ENCODE measurements around the gene LRRC17.

The LRRC17 gene

GRCh38 chr7:102918845-102919244, 6.0 kb downstream of the LRRC17 start:
- H3K4me3 ChIP-seq (ENCODE audit: low read depth, low read length), result no peak overlapping the region
- ChIA-PET CTCF (interaction anchor here (0.7 to 2.3 kb wide), 3 partner anchors 8 to 143 kb away, joined by 3 to 9 read pairs (median 3); no protein-coding TSS in a partner anchor), POLR2A (no interaction called here)
- no peak for DNase-seq (ENCODE audit: low read depth, low spot score)
- TF ChIP-seq CTCF (IDR thresholded peaks at IDR 0.05; ENCODE audit: insufficient read depth, low read length, missing control alignments), result no peak

GRCh38 chr7:102925976-102926782, 13.4 kb downstream of the LRRC17 start:
- CTCF ChIA-PET, result interaction anchor here (0.6 to 2.1 kb wide), 5 partner anchors 10 to 136 kb away, joined by 3 to 8 read pairs (median 4); no protein-coding TSS in a partner anchor
- POLR2A ChIA-PET, result interaction anchor here (0.6 kb wide), 1 partner anchor 31 kb away, joined by 3 read pairs; no protein-coding TSS in a partner anchor
- no peak for TF ChIP-seq CTCF (IDR thresholded peaks at IDR 0.05; ENCODE audit: insufficient read depth, low read length, missing control alignments)
- DNase-seq (ENCODE audit: low read depth, low spot score), result no peak
- H3K4me3 ChIP-seq (ENCODE audit: low read depth, low read length), result no peak overlapping the region

GRCh38 chr7:102926783-102927140, 14.0 kb downstream of the LRRC17 start:
- POLR2A ChIA-PET, result no interaction called here
- no peak for TF ChIP-seq CTCF (IDR thresholded peaks at IDR 0.05; ENCODE audit: insufficient read depth, low read length, missing control alignments)
- DNase-seq (ENCODE audit: low read depth, low spot score), result no peak
- CTCF ChIA-PET, result interaction anchor here (0.9 to 2.1 kb wide), 5 partner anchors 9 to 135 kb away, joined by 3 to 8 read pairs (median 5); no protein-coding TSS in a partner anchor
- H3K4me3 ChIP-seq (ENCODE audit: low read depth, low read length), result no peak overlapping the region

GRCh38 chr7:102927312-102927933, 14.6 kb downstream of the LRRC17 start:
- POLR2A ChIA-PET, result no interaction called here
- no peak for DNase-seq (ENCODE audit: low read depth, low spot score)
- CTCF ChIA-PET, result interaction anchor here (0.9 to 2.1 kb wide), 5 partner anchors 9 to 135 kb away, joined by 3 to 8 read pairs (median 5); no protein-coding TSS in a partner anchor
- TF ChIP-seq CTCF (IDR thresholded peaks at IDR 0.05; ENCODE audit: insufficient read depth, low read length, missing control alignments), result no peak
- H3K4me3 ChIP-seq (ENCODE audit: low read depth, low read length), result no peak overlapping the region

- no peak for DNase-seq (ENCODE audit: low read depth, low spot score)
- ChIA-PET CTCF (no interaction called here), POLR2A (no interaction called here)
- no peak overlapping the region for H3K4me3 ChIP-seq (ENCODE audit: low read depth, low read length)
- TF ChIP-seq CTCF (IDR thresholded peaks at IDR 0.05; ENCODE audit: insufficient read depth, low read length, missing control alignments), result no peak
Measured at GRCh38 chr7:102931757-102932156, 19.0 kb downstream of the LRRC17 start.

GRCh38 chr7:102933763-102934162, 21.0 kb downstream of the LRRC17 start:
- no peak overlapping the region for H3K4me3 ChIP-seq (ENCODE audit: low read depth, low read length)
- ChIA-PET CTCF (no interaction called here), POLR2A (no interaction called here)
- DNase-seq (ENCODE audit: low read depth, low spot score), result peak; percentile 80
- TF ChIP-seq CTCF (IDR thresholded peaks at IDR 0.05; ENCODE audit: insufficient read depth, low read length, missing control alignments), result no peak
